Measurements from ENCODE around the gene ATP11A. TPM values are rescaled to one million over a fixed set of nuclear protein-coding genes. Genes with fewer than 3 reads are reported as not detected.

The ATP11A gene
- total and polyA plus RNA-seq, 2 experiments from 2014 or later, result 4.9 to 5.0 TPM

DNA sequence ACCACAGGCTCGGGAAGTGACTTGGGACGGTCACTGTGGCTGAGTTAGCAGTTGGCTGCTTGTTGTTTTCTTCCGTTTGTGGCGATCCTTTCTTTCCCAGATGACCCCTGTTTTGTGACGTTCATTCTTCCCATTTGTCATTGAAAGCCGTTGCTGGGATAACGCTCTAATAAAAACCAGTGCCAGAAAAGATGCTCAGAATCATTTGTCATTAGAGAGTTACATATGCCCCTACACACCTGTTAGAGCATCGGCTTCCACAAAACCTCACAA lies 239.9 kb downstream of the ATP11A start:
- H3K4me1 ChIP-seq (ENCODE audit: insufficient read depth), result no peaks in the 10 kb centered on the region
- TF ChIP-seq EZH2 (IDR thresholded peaks at IDR 0.05; ENCODE audit: insufficient read depth, poor library complexity, severe bottlenecking) (no peak), EZH2phosphoT487 (IDR thresholded peaks at IDR 0.05; ENCODE audit: insufficient read depth, low read depth) (no peak)
- H3K9me2 ChIP-seq (ENCODE audit: insufficient read depth), result no peaks in the 10 kb centered on the region
- DNase-seq, result no peak
- H3K9me3 ChIP-seq (ENCODE audit: low read depth), result no peaks in the 10 kb centered on the region
- H3K4me3 ChIP-seq, result no peak overlapping the region
- no peak overlapping the region for H3K9ac ChIP-seq
- no peaks in the 10 kb centered on the region for H3K36me3 ChIP-seq (ENCODE audit: low read depth)
- H3F3A ChIP-seq (ENCODE audit: insufficient read depth), result no peaks in the 10 kb centered on the region
- no peaks in the 10 kb centered on the region for H4K20me1 ChIP-seq (ENCODE audit: insufficient read depth)
- in situ Hi-C loops (cut with MboI), result loop anchor here (25.0 kb wide), 1 partner anchor 458 kb away; no protein-coding TSS in a partner anchor
- H3K4me2 ChIP-seq (ENCODE audit: unreplicated experiment), result no peak overlapping the region
- H3K79me2 ChIP-seq (ENCODE audit: insufficient read depth), result no peaks in the 10 kb centered on the region
- no peak overlapping the region for H2AFZ ChIP-seq
- H3K27ac ChIP-seq, result no peak overlapping the region
- peaks cover 47% of the 10 kb centered on the region for H3K27me3 ChIP-seq (replicated peaks; ENCODE audit: insufficient read depth)
- WGBS, 2 experiments (ENCODE audit: low coverage in 1 of 2, low lambda C conversion rate in 2 of 2, missing lambda C conversion rate in 2 of 2), result 16 to 18% methylated on average over 8 of the region's 8 CpGs

DNA sequence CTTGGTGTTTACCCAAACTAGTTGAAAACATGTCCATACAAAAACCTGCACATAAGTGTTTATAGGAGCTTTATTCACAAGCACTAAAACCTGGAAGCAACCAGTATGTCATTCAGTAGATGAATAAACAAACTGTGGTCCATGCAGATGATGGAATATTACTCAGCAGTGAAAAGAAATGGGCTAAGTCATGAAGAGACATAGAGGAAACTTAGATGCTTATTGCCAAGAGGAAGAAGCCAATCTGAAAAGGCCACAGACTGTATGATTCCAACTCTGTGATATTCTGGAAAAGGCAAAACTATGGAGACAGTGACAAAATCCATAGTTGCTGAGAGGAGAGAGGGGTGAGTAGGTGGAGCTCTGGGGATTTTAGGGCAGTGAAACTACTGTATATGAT lies 240.4 kb downstream of the ATP11A start:
- Histone ChIP-seq H3K9me2 (ENCODE audit: insufficient read depth) (no peaks in the 10 kb centered on the region), H4K20me1 (ENCODE audit: insufficient read depth) (no peaks in the 10 kb centered on the region), H3K9me3 (ENCODE audit: low read depth) (no peaks in the 10 kb centered on the region), H3K9ac (no peak overlapping the region), H3F3A (ENCODE audit: insufficient read depth) (no peaks in the 10 kb centered on the region), H3K4me3 (no peak overlapping the region), H3K4me2 (ENCODE audit: unreplicated experiment) (no peak overlapping the region), H3K36me3 (ENCODE audit: low read depth) (no peaks in the 10 kb centered on the region), H2AFZ (no peak overlapping the region), H3K4me1 (ENCODE audit: insufficient read depth) (no peaks in the 10 kb centered on the region), H3K27me3 (replicated peaks; ENCODE audit: insufficient read depth) (peaks cover 46% of the 10 kb centered on the region), H3K79me2 (ENCODE audit: insufficient read depth) (no peaks in the 10 kb centered on the region), H3K27ac (no peak overlapping the region)
- no peak for DNase-seq
- TF ChIP-seq EZH2 (IDR thresholded peaks at IDR 0.05; ENCODE audit: insufficient read depth, poor library complexity, severe bottlenecking) (no peak), EZH2phosphoT487 (IDR thresholded peaks at IDR 0.05; ENCODE audit: insufficient read depth, low read depth) (no peak)
- in situ Hi-C loops (cut with MboI), result loop anchor here (25.0 kb wide), 1 partner anchor 457 kb away; no protein-coding TSS in a partner anchor

DNA sequence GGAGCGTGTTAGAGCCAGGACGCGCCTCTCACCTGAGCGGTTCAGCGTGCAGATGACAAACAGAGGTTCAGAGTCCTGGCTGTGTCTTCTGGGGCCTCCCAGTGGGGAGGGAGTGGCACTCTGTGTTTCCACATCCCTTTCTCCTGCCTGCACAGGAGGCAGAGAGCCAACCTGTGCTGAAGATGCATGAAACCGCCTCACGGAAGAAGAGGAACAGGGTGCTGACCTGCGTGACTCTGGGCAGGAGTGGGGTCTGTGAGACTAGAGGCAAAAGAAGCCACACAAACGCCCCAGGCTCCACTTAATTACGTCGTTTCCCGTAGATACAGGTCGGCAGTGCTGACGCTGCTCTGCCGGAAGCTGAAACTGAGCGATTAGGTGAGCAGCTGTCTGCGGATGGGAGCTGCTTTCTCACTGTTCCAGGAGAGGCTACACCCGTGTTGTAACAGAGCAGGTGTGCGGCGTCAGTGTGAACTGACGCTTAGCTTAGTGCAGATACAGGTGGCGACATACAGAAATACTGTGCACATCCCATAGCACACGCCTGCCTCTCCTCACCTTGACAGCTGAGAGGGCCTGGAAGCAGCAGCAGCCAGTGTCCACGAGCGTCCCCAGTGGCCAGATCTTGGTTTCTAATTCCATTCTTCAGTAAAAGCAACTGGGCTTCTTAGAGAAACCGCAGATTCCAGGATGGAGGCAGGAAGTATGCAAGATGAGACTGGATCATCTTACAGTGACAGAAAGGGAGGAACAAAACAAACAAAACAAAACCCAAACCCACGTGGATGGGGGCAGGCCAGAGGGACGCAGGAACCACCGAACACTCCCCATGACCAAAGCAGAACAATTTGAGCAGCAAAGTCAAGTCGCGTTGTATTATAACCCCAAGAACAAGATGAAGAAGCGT lies 241.4 kb downstream of the ATP11A start:
- Histone ChIP-seq H3K27me3 (replicated peaks; ENCODE audit: insufficient read depth) (peaks cover 51% of the 10 kb centered on the region), H3K4me3 (no peak overlapping the region), H2AFZ (peak overlapping the region; percentile 72), H3K4me2 (ENCODE audit: unreplicated experiment) (no peak overlapping the region), H3K27ac (no peak overlapping the region), H4K20me1 (ENCODE audit: insufficient read depth) (no peaks in the 10 kb centered on the region), H3K9me3 (ENCODE audit: low read depth) (no peaks in the 10 kb centered on the region), H3K79me2 (ENCODE audit: insufficient read depth) (no peaks in the 10 kb centered on the region), H3K36me3 (ENCODE audit: low read depth) (no peaks in the 10 kb centered on the region), H3K9me2 (ENCODE audit: insufficient read depth) (no peaks in the 10 kb centered on the region), H3F3A (ENCODE audit: insufficient read depth) (no peaks in the 10 kb centered on the region), H3K9ac (no peak overlapping the region), H3K4me1 (ENCODE audit: insufficient read depth) (no peaks in the 10 kb centered on the region)
- WGBS, 2 experiments (ENCODE audit: low coverage in 1 of 2, low lambda C conversion rate in 2 of 2, missing lambda C conversion rate in 2 of 2), result 35 to 36% methylated on average over 32 of the region's 32 CpGs
- in situ Hi-C loops (cut with MboI), result loop anchor here (25.0 kb wide), 1 partner anchor 456 kb away; no protein-coding TSS in a partner anchor
- peak; percentile 81 for DNase-seq
- TF ChIP-seq EZH2phosphoT487 (IDR thresholded peaks at IDR 0.05; ENCODE audit: insufficient read depth, low read depth) (no peak), EZH2 (IDR thresholded peaks at IDR 0.05; ENCODE audit: insufficient read depth, poor library complexity, severe bottlenecking) (no peak)

DNA sequence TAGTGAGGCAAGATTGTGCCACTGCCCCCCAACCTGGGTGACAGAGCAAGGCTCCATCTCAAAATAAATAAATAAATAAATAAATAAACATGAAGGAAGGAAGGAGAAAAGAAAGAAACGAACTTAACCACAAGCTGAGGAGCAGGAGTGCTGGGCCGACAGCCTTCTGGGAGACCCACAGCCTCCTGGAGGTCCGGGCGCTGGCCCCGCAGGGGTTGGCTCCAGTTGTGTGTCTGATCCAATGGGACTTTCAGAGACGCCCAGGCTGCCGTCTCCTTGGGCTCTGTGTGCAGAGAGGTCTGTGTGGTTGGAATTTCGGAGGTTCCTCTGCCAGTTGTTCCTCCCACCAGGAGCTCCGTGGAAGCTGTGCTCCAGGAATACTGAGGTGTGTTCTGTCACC lies 243.1 kb downstream of the ATP11A start:
- no peaks in the 10 kb centered on the region for H4K20me1 ChIP-seq (ENCODE audit: insufficient read depth)
- in situ Hi-C loops (cut with MboI), result loop anchor here (25.0 kb wide), 1 partner anchor 454 kb away; no protein-coding TSS in a partner anchor
- H3K27ac ChIP-seq, result no peak overlapping the region
- H2AFZ ChIP-seq, result no peak overlapping the region
- no peaks in the 10 kb centered on the region for H3K4me1 ChIP-seq (ENCODE audit: insufficient read depth)
- no peak overlapping the region for H3K4me2 ChIP-seq (ENCODE audit: unreplicated experiment)
- no peak for DNase-seq
- no peaks in the 10 kb centered on the region for H3K9me3 ChIP-seq (ENCODE audit: low read depth)
- no peak for TF ChIP-seq EZH2 (IDR thresholded peaks at IDR 0.05; ENCODE audit: insufficient read depth, poor library complexity, severe bottlenecking)
- TF ChIP-seq EZH2phosphoT487 (IDR thresholded peaks at IDR 0.05; ENCODE audit: insufficient read depth, low read depth), result no peak
- no peaks in the 10 kb centered on the region for H3K36me3 ChIP-seq (ENCODE audit: low read depth)
- H3K9me2 ChIP-seq (ENCODE audit: insufficient read depth), result no peaks in the 10 kb centered on the region
- H3K27me3 ChIP-seq (replicated peaks; ENCODE audit: insufficient read depth), result peaks cover 46% of the 10 kb centered on the region
- H3K9ac ChIP-seq, result no peak overlapping the region
- H3K79me2 ChIP-seq (ENCODE audit: insufficient read depth), result no peaks in the 10 kb centered on the region
- H3K4me3 ChIP-seq, result no peak overlapping the region
- H3F3A ChIP-seq (ENCODE audit: insufficient read depth), result no peaks in the 10 kb centered on the region; the same call in 1 of the 2 replicates
- 60 to 62% methylated on average over 9 of the region's 9 CpGs for WGBS, 2 experiments (ENCODE audit: low coverage in 1 of 2, low lambda C conversion rate in 2 of 2, missing lambda C conversion rate in 2 of 2)
